Measurements from ENCODE around the gene MRPL27.

MRPL27 gene

DNA sequence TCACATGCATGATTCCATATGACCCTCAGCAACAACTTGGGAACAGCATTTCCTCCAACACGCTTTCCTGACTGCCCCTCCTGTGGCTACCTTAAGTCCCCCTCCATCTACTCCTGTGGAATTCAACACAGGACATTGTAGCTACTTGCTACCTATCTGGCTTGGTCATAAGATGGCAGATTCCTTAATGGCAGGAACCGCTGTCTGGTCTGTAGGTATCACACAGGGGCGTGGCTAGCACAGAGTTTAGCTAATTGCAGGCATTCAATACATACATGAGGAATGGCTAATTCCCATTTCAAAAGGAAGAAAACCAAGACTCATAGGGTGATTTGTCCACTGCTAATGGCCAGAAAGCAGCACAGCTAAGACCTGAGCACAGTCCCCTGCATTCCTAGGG is 15.7 kb upstream of the MRPL27 start:
- no peak for DNase-seq (ENCODE audit: extremely low read depth in 1 of 2, low read depth in 1 of 2)

DNA sequence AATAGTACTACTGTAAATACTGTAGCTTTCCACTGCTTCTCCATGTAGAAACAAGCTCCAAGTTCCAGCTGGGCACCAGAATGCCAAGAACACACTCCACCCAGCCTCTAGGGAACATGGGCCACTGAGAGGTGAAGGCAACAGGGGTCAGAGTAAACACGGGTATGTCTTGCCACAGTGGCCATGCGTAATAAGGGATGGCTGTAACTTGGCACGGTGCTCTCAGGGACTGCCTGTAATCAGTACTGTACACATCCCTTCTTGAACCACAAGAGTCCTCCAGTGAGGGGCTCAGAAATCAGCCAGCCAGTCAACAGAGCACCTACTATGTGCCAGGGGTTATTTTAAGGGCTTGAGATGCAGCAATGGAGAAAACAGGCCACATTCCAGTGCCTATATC is 13.5 kb upstream of the MRPL27 start:
- DNase-seq (ENCODE audit: extremely low read depth in 1 of 2, low read depth in 1 of 2), result no peak

DNA sequence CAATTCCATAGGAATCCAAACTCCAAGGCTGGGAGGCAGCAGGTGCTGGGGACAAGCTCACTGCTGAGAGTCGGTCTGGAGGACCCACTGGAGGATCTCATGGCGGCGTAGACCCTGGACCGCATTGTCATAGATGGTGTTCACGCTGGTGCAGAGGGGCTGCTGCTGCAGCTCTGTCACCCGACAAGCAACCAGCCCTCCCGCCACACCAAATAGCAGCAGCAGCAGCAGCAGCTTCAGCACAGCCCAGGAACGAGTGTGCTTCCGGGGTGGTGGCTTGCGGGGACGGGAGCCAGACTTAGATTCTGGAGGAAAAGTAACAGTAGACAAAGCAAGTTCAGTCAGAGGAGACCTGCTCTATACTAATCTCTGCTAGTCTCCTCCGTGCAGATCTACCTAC is 9.9 kb upstream of the MRPL27 start:
- no peak for DNase-seq (ENCODE audit: extremely low read depth in 1 of 2, low read depth in 1 of 2)

DNA sequence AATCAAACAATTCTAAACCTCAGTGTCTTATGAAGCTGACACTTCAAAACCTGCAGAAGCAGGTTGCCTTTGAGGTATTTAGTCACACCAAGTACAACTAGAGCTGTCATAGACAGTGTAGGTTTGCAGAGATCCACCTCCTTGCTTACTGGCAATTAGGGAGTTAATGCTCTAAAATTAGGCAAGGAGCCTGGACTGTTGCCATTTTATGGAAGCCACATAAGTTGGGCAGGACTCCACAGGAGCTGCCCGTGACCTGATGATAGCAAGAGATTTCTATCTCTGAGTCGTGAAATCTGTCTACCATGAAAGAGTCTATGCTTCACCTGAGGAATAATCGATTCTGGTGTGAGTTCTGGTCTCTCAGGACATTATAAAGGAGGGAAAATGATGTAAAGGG is 8.9 kb upstream of the MRPL27 start:
- DNase-seq (ENCODE audit: extremely low read depth in 1 of 2, low read depth in 1 of 2), result no peak

DNA sequence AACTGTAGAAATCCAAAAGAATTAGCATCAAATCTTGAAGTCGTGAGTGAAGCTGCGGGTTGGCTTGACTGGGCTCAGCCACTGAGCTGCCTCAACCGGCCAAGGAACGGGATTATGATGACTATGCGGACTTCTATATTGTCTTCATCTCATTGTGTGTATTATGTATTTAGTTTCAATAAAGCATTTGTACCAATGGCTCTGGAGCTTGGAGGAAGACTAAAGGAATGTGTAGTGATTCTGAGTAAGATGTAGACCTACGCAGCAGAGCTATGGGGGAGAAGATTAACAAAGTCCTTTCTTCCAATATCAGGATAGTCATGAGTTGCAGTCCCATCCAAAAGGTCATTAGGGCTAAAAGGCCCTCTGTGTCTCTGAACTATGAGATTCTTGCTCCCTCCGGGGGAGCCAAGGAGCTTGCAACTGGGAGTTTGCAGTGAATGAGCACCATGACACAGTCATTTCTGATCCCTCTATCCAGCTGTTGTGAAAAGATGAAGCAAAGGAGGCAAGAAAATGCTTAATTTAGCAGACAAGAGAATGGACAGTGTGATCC is 8.4 kb upstream of the MRPL27 start:
- no peak for DNase-seq (ENCODE audit: extremely low read depth in 1 of 2, low read depth in 1 of 2)

DNA sequence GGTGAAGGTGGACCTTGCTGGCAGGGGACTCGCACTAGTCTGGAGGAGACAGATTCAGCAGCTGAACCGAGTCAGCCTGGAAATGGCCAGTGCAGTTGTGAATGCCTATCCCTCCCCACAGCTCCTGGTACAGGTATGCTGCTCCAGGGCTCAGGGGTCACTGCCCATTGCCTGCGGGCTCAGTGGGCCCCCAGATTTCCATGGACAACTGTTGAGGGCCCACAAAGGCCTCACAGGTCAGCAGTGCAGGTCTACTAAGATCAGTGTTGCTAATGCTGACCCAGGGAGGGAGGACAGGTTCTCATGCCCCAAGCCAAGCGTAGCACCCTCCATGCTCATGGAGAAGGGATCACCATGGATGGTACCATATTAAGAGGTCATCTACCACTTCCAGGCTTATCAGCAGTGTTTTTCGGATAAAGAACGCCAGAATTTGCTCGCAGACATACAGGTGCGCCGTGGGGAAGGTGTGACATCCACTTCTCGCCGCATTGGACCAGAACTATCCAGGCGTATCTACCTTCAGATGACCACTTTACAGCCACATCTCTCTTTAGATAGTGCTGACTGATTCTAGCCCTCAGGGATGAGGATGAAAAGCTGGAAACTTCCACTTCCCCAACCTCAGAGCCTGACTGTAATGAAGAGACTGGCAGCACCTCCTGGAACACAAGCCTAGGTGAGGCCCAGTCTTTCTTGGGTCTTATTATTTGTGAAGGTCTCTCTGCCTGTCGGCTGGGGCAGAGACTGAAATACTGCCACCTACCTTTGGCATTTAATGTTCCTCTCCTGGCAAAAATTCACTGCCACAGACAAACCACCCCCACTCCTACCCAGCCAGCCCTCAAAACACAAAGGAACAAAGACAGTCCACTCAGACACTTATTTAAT is 7.6 kb upstream of the MRPL27 start:
- DNase-seq (ENCODE audit: extremely low read depth in 1 of 2, low read depth in 1 of 2), result no peak

DNA sequence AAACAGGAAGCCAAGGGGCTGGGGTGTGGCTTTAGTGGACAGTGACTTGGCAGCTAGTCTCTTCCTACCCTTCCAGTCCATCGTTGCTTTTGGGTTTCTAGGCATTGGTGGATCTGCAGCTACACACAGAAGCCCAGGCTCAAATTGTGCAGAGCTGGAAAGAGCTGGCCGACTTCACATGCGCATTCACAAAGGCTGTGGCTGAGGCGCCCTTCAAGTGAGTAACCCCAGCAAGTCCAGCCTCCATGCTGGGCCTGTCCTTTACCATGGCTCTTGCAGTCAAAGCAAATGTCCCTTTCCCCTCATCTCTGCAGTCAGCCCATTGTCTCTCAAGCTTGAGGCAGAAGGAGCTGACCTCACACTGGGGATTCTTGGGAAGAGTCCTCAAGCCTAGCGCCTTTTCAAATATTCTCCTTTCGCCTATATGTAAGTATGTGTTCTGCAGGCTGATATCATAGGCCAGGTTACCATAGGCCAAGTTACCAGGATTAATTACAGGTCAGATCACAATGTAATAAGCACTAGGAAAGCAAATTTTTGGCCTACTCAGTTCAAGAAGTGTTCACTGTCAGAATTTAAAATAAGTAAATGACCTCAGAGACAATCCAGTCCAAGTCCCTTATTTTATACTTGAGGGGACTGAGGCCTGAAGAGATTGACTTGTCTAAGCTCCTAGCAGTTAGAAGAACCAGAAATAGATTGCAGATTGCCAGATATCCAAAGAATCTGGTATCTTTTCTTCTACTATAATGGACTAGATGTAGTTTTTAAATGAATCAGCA is 6.6 kb upstream of the MRPL27 start:
- no peak for DNase-seq (ENCODE audit: extremely low read depth in 1 of 2, low read depth in 1 of 2)

DNA sequence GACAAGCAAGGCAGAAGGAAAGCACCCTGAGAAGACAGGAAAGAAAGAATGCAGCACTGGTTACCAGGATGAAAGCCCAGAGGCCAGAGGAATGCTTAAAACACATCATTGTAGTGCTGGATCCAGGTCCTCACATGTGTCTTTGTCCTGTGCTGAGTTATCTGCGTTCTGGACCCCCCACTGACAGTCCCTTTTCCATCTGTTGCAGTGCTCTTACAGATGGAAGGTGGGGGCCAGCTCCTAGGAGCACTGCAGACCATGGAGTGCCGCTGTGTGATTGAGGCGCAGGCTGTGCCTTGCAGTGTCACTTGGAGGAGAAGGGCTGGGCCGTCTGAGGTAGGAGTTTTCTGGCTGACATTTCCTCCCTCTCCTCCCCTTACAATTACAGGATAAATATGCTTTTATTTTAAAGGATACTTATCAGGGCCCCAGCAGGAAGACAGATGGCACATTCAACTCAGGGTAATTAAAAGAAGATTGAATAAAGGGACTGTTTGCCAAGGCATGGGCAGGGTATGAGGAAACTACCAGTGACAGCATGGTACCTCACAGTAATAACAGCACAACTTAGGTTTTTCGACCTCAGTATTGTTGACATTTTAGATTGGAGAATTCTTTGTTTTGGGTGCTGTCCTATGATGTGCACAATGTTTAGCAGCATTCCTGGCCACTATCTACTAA is 3.0 kb upstream of the MRPL27 start:
- DNase-seq (ENCODE audit: extremely low read depth in 1 of 2, low read depth in 1 of 2), result no peak

DNA sequence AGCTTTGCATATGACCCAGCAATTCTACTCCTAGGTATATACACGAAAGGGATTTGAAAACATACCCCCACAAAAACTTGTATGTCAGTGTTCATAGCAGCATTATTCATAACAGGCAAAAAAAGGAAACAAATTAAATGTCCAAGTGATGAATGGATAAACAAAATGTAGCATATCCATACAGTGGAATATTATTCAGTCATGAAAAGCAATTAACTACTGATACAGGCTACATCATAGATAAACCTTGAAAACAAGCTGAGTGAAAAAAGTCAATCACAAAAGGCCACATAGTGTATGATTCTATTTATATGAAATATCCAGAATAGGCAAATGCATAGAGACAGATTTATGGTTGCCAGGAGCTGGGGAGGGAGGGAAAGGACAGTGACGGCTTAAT is 721 bp upstream of the MRPL27 start:
- DNase-seq (ENCODE audit: extremely low read depth in 1 of 2, low read depth in 1 of 2), result no peak

DNA sequence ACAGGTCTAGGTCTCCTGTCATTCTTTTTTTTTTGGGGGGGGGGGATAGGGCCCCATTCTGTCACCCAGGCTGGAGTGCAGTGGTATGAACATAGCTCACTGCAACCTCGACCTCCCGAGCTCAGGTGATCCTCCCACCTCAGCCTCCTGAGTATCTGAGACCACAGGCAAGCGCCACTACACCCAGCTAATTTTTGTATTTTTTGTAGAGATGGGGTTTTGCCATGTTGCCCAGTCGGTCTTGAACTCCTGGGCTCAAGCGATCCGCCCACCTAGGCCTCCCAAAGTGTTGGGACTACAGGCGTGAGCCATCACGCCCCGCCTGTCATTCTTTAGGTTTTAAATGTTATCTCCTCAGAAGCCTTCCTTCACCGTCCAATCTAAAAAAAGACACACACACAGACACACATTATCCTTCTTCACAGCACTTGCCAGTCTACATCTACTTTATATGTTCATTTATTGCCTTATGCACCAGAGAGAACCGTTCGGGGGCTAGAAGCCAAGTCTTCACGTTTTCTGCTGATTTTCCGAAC is 694 bp downstream of the MRPL27 start:
- DNase-seq (ENCODE audit: extremely low read depth in 1 of 2, low read depth in 1 of 2), result no peak

DNA sequence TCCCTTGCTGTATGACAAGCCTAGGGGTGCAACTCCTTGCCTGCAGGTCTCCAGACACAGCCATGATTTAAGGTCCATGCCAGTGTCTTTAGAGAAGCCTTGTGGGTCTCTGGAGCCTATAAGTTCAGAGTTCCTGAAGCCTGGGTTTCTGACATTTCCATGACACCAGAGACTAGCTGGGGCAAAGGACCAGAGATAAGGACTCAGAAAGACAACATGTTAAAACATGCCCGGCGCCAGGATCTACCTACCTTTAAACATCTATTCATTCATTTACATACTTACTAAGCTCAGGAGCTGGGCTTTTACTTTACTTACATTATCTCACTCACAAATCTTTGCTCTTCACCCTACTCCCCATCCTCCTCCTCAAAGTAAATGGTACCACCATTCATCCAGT is 1.5 kb downstream of the MRPL27 start:
- DNase-seq (ENCODE audit: extremely low read depth in 1 of 2, low read depth in 1 of 2), result no peak

DNA sequence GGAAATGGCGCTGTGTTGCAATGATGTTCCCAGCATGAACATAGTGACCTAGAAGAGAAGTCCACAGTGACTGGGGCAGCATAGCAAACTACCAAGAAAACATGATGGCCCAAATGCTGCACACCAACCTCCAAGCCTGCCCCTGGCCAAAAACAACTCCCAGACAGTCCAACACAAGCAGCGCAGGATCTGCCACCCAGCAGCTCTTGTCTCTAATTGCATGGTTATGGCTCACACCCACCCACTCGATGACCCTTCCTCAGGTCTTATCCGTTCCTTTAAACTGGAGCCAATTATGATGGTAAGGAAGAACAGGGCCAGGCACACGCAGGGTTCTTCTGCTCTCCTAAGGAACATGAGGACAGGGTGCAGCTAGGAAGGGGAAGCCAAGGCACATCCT is 2.9 kb downstream of the MRPL27 start:
- no peak for DNase-seq (ENCODE audit: extremely low read depth in 1 of 2, low read depth in 1 of 2)

DNA sequence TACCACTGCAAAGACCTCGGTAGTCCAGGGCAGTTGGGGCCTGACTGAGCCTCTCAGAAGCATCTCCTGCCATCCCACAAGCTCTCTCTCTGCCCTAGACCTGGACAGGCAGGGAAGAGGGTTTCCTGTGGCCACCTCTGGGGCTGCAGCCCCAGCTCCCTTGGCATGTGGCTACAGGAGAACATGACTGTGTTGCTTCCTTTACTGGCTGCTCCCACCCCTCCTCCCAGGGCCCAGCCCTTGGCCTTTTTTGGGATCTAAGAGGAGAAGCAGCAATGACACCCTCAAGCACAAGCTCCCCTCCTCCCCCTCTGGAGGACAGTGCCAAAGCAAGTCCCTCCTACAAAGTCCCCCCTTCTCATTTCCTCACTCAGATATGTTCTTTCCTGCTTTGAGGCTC is 5.6 kb downstream of the MRPL27 start:
- DNase-seq (ENCODE audit: extremely low read depth in 1 of 2, low read depth in 1 of 2), result no peak

DNA sequence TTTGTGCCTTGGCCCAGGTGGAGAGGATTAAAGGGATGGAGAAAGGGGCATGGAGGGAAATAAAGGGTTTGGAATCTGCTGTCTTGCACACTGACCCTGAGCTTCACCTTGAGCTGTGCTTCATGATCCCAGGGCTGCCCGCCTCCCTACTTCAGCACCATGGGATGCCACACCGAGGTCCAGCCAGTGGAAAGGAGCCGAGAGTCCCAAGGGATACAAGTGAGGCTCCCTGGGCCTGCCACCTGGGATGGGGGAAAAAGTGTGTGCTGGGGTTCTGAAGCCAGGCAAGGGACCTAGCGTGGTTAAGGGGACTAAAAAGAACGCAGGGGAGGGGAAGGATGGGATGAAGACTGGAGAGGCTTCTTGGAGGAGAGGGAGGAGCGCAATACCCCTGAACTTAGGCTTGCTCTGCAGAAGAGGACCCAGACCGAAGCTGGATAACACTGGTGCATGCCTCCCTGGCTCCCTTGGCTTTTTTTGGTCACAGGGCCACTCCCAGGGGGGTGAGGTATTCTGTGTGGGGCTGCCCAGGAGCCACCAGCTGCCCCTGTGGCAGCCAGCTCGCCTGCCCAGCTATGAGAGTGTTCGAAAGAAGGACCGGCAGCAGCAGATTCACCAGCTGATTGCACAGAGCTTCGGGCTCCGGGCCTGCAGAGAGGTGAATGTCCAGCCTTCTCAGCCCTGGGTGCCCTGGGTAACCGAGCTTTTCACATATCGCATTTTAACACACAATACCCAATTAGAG is 7.2 kb downstream of the MRPL27 start:
- no peak for DNase-seq (ENCODE audit: extremely low read depth in 1 of 2, low read depth in 1 of 2)

DNA sequence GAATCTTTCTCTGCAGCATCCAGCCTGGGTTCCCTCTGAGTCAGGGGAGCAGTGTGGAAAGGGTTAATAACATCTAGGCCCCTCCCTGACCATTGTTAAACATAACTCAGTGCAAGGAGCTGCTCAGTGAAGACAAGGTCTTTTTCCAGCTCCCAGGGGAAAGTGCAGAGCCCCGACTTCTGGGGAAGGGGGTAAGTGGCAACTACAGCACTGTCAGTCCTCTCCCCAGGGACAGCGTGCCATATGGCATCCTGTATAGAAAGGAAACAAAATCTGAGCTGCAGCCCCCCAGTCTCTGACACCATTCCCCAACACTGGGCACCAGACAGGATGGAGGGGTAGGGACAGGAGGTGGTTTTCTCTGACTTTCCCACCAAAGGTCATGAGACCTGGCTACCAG is 7.8 kb downstream of the MRPL27 start:
- no peak for DNase-seq (ENCODE audit: extremely low read depth in 1 of 2, low read depth in 1 of 2)

DNA sequence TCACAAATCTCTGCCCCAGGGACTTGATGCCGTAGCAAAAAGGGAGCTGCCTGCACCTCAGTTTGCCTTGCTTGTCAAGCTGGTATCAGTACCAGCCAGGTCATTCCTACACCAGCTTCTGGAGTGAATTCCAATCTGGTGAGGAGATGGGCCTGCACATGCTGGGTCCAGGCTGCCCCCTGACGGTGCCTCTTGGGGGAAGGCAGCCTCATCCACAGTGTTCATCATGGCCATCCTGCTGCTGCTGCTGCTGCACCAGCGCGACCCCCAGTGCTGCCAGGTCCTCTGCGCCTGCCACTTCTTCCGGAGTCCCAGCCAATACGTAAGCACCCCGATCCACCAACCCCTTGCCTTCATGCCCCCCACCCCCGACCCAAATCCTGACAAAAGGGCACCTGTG is 8.3 kb downstream of the MRPL27 start:
- no peak for DNase-seq (ENCODE audit: extremely low read depth in 1 of 2, low read depth in 1 of 2)

DNA sequence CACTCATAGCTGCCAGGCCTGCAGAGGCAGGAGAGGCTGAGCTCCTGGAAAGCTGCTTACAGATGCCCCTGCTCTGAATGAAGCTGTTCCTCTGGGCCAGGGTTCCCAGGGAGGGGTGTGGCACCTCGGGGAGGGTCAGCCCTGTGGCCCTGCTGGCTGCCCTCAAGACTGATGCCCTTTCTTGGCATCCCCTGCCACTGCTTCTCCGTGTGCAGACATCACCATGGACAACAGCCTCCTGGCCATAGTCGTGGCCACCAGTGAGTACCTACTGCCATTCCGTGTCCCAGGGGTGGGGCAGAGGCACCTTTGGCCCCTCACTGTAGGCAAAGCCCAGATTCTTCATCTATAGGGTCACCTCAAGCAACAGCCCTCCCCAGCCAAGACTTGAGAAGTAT is 8.9 kb downstream of the MRPL27 start:
- DNase-seq (ENCODE audit: extremely low read depth in 1 of 2, low read depth in 1 of 2), result no peak

DNA sequence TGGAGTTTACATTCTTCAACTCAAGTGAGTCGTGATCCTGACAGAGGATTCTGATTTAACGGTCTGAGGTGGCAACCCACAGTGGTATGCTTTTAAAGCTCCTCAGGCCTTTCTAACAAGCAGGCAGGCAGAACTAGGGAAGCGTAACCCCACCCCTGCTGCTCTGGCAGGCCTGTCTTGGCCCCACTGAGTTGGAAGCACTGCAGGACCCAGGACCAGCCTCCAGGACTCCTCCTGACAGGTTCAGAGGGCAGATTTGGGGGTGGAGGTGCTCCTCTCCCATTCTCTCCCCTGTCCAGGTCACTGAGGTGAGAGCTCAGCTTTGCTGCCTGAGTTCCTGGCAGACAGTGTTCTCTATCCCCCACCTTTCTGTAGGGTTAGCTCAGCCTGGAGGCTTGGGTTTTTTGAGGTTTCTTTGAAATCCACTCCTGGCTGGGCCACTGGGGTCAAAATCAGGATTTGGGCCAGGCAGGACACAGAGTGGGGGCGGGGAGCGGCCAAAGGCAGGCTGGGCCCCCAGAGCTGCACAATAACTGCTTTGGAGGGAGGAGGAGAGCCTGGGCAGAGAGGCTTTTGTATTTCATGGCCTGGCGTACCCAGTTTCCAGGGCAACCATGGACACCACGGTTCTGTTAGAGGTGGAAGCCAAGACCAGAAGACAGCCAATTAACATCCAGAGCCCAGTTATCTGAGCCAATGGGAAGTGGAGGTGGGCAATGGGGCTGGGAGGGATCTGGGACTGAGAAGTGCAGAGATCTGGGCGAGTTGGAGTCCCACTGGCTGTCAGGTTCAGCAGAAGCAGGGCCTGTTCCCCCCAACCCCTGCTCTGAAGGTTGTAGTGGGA is 9.5 kb downstream of the MRPL27 start:
- no peak for DNase-seq (ENCODE audit: extremely low read depth in 1 of 2, low read depth in 1 of 2)

DNA sequence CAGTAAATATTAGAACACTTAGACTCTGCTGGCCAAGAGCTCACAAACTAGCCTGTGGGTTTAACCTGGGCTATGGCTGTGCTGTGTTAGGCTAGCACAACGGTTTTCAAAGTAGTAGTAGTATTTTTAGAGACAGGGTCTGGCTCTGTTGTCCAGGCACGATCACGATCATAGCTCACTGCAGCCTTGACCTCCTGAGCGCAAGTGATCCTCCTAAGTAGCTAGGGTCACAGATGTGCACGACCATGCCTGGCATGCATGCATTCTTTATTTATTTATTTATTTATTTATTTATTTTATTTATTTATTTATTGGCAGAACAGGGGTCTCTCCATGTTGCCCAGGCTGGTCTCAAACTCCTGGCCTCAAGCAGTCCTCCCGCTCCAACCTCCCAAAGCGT is 10.3 kb downstream of the MRPL27 start:
- no peak for DNase-seq (ENCODE audit: extremely low read depth in 1 of 2, low read depth in 1 of 2)

All from activated CD8-positive, alpha-beta memory T cell treated with anti-CD3 and anti-CD28 coated beads for 1 hour (primary cell).